Measurements from ENCODE around the gene KCNJ5. TPM values are rescaled to one million over a fixed set of nuclear protein-coding genes. Genes with fewer than 3 reads are reported as not detected.

The KCNJ5 gene
- total RNA-seq, 1 experiment from 2014 or later, result 0.17 TPM

GRCh38 chr11:128897826-128898225 is 6.7 kb downstream of the KCNJ5 start:
- Histone ChIP-seq H2AFZ (ENCODE audit: low read depth, low read length, poor library complexity, severe bottlenecking) (no peak overlapping the region), H3K79me2 (ENCODE audit: insufficient read depth, low read length) (no peaks in the 10 kb centered on the region), H4K20me1 (ENCODE audit: insufficient read depth) (no peaks in the 10 kb centered on the region), H3K9ac (ENCODE audit: low read length) (no peak overlapping the region), H3K27me3 (ENCODE audit: insufficient read depth, low read length) (no peaks in the 10 kb centered on the region), H3K27ac (ENCODE audit: low read depth, low read length) (no peak overlapping the region), H3K4me3 (replicated peaks in 1 of 2; ENCODE audit: low read depth in 1 of 2, low read length in 2 of 2) (no peak overlapping the region), H3K4me1 (ENCODE audit: control insufficient read depth in 1 of 2, insufficient read depth in 2 of 2, low read length in 2 of 2) (peaks cover 0 to 5% of the 10 kb centered on the region in 2 experiments; a peak in 1 of 4 replicates), H3K9me3 (ENCODE audit: control insufficient read depth in 1 of 2, insufficient read depth in 1 of 2, low read depth in 1 of 2, low read length in 2 of 2) (no peaks in the 10 kb centered on the region), H3K9me2 (ENCODE audit: insufficient read depth) (no peaks in the 10 kb centered on the region), H3K36me3 (ENCODE audit: control insufficient read depth in 1 of 2, insufficient read depth in 2 of 2, low read length in 2 of 2) (no peaks in the 10 kb centered on the region), H3K4me2 (ENCODE audit: low read length) (no peak overlapping the region)
- CTCF ChIA-PET, result no interaction called here
- intact Hi-C loops (cut with micrococcal nuclease), result no loop called here
- ATAC-seq (no peak), DNase-seq (ENCODE audit: low read depth, low spot score) (no peak)
- POLR2A ChIA-PET, result no interaction called here
- RAD21 ChIA-PET (ENCODE audit: low non-redundant PET in 1 of 2, low total read pairs in 2 of 2, uncharacterized antibody in 2 of 2, unreplicated experiment in 2 of 2), result no interaction called here
- BruUV-seq (replicated peaks), result no TSS peak
- no peak for TF ChIP-seq ZFX (IDR thresholded peaks at IDR 0.05)

- Histone ChIP-seq H4K20me1 (ENCODE audit: insufficient read depth) (no peaks in the 10 kb centered on the region), H3K9me3 (ENCODE audit: control insufficient read depth in 1 of 2, insufficient read depth in 1 of 2, low read depth in 1 of 2, low read length in 2 of 2) (no peaks in the 10 kb centered on the region), H2AFZ (ENCODE audit: low read depth, low read length, poor library complexity, severe bottlenecking) (no peak overlapping the region), H3K4me1 (ENCODE audit: control insufficient read depth in 1 of 2, insufficient read depth in 2 of 2, low read length in 2 of 2) (peaks cover 0 to 5% of the 10 kb centered on the region in 2 experiments; a peak in 1 of 4 replicates), H3K4me2 (ENCODE audit: low read length) (no peak overlapping the region), H3K9ac (ENCODE audit: low read length) (no peak overlapping the region), H3K4me3 (replicated peaks in 1 of 2; ENCODE audit: low read depth in 1 of 2, low read length in 2 of 2) (no peak overlapping the region), H3K27me3 (ENCODE audit: insufficient read depth, low read length) (no peaks in the 10 kb centered on the region), H3K9me2 (ENCODE audit: insufficient read depth) (no peaks in the 10 kb centered on the region), H3K79me2 (ENCODE audit: insufficient read depth, low read length) (no peaks in the 10 kb centered on the region), H3K36me3 (ENCODE audit: control insufficient read depth in 1 of 2, insufficient read depth in 2 of 2, low read length in 2 of 2) (no peaks in the 10 kb centered on the region), H3K27ac (ENCODE audit: low read depth, low read length) (no peak overlapping the region)
- intact Hi-C loops (cut with micrococcal nuclease), result no loop called here
- no peak for ATAC-seq
- BruUV-seq (replicated peaks), result no TSS peak
- CTCF ChIA-PET, result no interaction called here
- DNase-seq (ENCODE audit: low read depth, low spot score), result no peak
- POLR2A ChIA-PET, result no interaction called here
- RAD21 ChIA-PET (ENCODE audit: low non-redundant PET in 1 of 2, low total read pairs in 2 of 2, uncharacterized antibody in 2 of 2, unreplicated experiment in 2 of 2), result no interaction called here
- TF ChIP-seq ZFX (IDR thresholded peaks at IDR 0.05), result no peak
- no peak for TF ChIP-seq CBX3 (IDR thresholded peaks at IDR 0.05; ENCODE audit: low read depth)
- TF ChIP-seq MAX (IDR thresholded peaks at IDR 0.05), result no peak
- no peak for TF ChIP-seq FOSL1 (IDR thresholded peaks at IDR 0.05; ENCODE audit: low read depth)
- TF ChIP-seq ATF3 (IDR thresholded peaks at IDR 0.05), result no peak
- TF ChIP-seq SRF (IDR thresholded peaks at IDR 0.05; ENCODE audit: low read depth), result no peak
- no peak for TF ChIP-seq ZBTB33 (IDR thresholded peaks at IDR 0.05; ENCODE audit: extremely low read depth, insufficient replicate concordance, low read length)
- no peak for TF ChIP-seq EGR1 (IDR thresholded peaks at IDR 0.05; ENCODE audit: low read depth)
- TF ChIP-seq POLR2A (IDR thresholded peaks at IDR 0.05; ENCODE audit: borderline replicate concordance, extremely low read depth, insufficient read depth, insufficient read length), result no peak
- no peak for TF ChIP-seq POLR2AphosphoS5 (IDR thresholded peaks at IDR 0.05; ENCODE audit: low read depth, low read length)
- no peak for TF ChIP-seq REST (IDR thresholded peaks at IDR 0.05; ENCODE audit: low read depth)
- no peak for TF ChIP-seq JUND (IDR thresholded peaks at IDR 0.05)
Observed at GRCh38 chr11:128898580-128899344, 7.6 kb downstream of the KCNJ5 start.
